Activated CD8-positive, alpha-beta memory T cell treated with anti-CD3 and anti-CD28 coated beads for 4 hours (primary cell): ENCODE data around the gene INPP5D.
"Not testable (repeated sequence)": the region's sequence is repeated elsewhere in the genome, so short reads cannot be mapped to it uniquely, and the experiment has no call there.

Experiments used
- DNase-seq, 2 donors: peaks; one replicate each; pipeline ENCODE4 v3.0.0-alpha.2; 2020; ENCODE audit warnings: low read depth in 2 of 2

The INPP5D gene

DNA sequence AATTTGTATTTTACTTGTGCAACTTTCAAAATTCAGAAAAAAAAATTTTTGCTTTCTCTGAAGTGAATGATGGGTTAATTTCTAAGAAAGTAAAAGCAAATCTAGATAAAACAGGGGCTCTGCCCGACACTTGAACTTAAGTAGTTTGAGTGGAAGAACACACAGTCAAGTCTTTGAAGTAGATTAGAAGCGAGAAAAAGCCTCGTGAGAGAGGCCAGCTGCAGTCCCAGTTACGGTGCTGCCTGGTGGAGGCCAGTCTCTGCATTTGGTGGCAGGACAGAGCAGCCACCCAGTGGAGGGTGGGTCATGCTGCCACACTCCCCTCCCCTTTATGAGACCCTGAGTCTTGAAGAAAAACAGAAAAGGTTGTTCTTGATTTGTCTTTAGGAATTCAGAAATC is 81.8 kb downstream of the INPP5D start:
- DNase-seq, result no peak

DNA sequence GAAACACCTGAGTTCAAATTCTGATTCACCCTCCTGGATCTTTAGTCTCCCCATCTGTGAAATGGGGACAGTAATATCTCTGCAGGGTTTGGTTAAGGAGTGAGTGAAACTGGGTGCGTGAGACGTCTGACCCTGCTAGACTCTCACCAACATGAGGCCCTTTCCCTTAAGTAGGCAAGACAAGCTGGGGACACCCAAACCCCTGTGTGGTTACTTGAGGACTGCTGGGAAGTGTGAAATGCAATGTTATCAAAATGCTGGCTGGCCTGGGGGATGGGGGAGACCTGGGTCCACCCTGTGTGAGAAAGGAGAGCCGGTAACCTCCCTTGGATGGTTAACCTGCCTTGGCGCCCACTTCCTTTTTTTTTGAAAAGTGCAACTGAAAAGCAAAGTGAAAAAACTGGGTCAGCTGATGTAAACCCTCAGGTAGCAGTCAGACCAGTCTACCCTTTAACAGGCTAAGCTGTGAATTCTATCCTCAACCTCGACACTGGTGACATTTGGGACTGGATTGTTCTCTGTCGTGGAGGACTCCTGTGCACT is 82.3 kb downstream of the INPP5D start:
- no peak for DNase-seq

DNA sequence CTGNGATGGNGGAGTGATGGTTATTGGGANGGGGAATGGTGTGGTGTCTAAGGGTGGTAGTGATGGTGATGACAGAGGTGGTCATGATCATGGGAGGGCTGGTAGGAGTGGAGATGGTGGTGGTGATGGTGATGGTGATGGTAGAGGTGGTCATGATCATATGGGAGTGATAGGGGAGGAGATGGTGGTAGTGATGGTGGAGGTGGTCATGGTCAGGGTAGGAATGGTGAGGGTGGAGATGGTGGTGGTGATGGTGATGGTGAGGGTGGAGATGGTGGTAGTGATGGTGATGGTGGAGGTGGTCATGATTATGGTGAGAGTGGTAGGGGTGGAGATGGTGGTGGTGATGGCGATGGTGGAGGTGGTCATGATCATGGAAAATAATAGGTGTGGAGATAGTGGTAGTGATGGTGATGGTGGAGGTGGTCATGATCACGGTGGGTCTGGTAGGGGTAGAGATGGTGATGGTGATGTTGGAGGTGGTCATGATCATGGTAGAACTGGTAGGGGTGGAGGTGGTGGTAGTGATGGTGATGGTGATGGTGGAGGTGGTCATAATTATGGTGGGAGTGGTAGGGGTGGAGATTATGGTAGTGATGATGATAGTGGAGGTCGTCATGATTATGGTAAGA is 83.7 kb downstream of the INPP5D start:
- DNase-seq, result no peak

DNA sequence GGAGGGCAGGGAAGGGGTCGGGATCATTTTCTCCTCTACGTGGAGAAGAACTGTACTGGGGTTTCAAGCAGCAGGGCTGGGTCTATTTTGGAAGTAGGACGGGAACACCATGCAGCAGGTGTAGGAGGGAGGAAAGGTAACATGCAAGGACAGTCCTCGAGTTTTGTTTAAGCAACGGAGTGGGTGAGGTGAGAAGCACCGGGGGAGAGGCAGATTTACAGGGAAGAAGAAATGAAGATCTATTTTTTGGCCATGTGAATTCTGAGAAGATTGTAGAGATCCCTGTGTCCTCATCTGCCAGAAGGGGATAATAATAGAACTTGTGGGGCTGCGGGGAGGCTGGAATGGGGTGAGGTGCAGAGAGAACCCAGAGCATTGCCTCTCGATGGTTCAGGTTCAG is 85.6 kb downstream of the INPP5D start:
- no peak for DNase-seq

DNA sequence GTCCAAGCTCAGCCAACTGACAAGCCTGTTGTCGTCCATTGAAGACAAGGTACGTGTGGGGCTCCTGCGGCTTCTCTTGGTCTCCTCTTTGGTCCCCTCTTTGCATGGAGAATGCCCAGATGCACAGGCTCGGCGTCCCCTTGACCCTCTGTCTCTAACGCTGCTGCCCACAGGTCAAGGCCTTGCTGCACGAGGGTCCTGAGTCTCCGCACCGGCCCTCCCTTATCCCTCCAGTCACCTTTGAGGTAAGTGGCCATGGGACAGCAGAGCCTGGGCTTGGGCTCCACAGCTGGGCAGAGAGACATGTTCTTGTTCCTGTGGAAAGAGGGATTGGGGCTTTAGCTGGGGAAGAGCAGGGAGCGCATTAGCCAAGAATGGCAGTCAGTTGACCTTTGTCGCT is 86.1 kb downstream of the INPP5D start:
- no peak for DNase-seq

DNA sequence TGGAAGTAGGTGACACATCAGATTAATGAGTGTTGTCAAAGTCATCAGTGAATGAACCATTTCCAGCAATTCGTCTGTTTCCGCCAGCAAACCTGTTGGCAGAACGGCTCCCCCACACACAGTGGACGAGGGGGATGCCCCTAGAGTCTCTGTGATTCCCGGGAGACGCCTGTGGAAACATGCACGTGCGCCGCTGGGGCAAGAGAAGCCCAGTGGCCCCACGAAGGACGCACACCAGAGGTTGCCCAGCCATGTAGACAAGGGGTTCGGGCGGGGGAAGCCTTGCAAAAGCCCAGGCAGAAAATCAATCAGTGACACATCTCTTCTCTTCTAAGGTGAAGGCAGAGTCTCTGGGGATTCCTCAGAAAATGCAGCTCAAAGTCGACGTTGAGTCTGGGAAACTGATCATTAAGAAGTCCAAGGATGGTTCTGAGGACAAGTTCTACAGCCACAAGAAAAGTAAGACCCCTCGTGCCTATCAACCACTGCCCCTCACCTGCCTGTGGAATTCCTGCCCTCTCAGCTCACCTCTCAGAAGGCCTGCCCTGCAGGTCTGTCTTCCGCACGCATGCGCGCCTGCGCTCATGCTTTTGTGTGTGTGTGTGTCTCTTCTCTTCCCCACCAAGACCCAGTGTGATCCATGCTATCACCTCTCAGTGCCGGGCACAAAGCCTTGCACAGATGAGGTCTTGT is 87.1 kb downstream of the INPP5D start:
- DNase-seq, result no peak

DNA sequence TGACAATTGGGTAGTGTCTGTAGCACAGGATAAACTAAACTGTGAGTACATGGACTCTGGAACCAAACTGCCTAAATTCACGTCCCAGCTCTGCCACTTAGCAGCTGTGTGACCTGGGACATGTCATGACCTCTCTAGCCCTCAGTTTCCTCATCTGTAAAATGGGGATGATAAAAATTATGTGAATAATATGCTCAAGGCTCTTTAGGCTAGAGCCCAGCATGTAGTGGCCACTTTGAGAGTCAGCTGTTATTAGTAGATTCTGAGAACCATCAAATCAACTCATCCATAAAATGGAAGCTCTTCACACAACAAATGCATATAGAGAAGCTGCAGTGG is 87.7 kb downstream of the INPP5D start:
- no peak for DNase-seq

DNA sequence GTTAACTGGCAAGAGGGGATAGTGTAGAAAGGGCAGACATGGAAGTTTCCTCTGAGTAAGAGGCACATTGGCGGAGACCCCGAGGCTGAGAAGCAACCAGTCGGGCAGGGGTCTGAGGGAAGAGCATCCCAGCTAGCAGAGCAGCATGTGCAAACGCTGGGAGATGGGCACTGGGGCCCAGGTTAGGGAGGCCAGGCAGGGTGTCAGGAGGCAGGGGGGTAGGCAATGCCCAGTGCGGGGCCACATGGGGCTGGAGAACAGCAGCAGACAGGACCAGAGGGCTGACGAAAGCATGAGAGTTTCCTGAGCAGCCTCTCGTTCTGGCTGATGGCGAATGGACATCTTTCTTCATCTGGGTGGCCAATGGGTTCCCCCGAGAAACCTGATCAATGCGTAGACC is 88.2 kb downstream of the INPP5D start:
- no peak for DNase-seq

DNA sequence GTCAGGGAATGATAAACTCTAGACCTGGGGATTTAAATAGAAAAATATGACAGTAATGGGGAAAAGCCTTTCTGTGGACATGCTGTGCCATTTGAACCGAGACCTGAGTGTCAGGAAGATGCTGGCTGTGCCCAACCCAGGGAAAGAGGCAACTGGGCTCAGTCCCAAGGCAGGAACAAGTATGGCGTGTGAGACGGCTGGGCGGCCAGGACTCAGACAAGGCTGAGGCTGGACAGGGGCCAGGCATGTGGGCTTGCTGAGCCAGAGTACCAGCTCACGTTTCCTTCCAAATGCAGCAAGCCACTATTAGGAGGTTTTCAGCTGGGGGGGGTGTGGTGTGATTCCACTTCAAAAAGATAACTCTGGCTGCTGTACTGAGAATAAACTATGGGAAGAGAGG is 92.4 kb downstream of the INPP5D start:
- DNase-seq, result no peak

DNA sequence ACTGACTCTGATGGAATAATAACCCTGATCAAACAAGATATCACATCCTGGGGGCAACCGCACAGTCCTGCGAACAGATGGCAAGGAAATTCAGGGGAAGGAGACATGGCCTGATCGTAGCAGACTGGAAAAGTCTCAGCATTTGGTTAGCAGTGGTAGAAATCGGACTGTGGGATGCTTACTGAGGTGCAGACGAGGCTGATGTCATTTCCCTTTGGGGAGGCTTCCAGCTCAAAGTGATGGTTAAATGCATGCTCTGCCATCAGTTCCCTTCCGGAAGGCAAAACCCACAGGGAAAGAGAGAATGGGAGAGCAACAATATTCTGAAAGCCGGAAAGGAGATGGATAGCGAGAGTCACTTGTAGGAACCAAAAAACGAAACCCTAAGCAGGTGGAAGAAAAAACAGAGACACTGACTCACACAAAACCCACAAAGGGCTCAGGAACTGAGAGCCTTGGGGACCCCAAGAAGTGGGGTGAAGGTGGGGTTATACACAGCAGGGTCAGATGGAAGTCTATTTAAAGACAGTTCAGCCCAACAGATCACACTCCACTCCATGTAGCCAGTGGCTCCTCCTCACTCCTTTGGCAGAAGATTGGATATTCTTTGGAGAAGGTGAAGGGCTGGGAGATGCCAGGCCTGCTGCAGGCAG is 93.1 kb downstream of the INPP5D start:
- no peak for DNase-seq

DNA sequence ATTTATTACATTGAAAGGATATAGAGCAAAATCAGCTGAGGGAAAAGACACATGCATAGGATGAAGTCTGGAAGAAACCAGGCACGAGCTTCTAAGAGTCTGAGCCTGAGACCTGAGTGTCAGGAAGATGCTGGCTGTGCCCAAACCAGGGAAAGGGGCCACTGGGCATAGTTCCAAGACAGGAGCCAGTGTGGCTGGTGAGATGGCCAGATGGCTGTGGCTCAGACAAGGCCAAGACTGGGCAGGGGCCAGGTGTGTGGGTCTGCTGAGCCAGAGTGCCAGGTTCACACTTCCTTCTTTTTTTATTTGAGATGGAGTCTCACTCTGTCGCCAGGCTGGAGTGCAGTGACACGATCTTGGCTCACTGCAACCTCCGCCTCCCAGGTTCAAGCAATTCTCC is 95.9 kb downstream of the INPP5D start:
- no peak for DNase-seq

DNA sequence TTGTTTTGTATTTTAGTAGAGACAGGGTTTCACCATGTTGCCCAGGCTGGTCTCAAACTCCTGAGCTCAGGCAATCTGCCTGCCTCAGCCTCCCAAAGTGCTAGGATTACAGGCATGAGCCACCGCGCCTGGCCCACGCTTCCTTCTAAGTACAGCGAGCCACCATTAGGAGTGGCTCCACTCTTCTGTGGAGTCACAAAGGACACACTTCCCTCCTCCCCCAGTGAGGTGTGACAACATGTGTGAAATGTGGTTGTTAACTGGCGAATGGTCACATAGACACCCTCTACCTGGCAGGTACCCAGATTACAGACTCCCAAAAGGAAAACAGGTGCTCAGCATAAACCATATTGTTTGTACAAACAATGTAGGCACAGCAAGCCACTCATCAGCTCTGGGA is 96.3 kb downstream of the INPP5D start:
- not testable (repeated sequence) for DNase-seq

DNA sequence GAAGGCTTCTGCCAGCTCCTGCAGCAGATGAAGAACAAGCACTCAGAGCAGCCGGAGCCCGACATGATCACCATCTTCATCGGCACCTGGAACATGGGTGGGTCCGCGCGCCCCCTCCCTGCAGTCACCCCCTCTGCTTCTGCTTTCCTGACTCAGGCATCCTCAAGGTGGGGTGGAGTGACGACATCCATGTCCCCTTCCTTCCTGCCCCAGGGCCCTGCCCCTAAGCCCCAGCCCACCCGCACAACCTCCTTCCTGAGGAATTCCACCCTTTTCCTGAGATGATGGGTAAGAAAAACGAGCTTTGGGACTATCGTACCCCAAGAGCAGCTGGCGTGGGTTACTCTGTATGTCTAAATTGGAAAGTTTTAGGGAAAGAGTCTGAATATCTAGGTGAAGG is 101.6 kb downstream of the INPP5D start:
- no peak for DNase-seq

DNA sequence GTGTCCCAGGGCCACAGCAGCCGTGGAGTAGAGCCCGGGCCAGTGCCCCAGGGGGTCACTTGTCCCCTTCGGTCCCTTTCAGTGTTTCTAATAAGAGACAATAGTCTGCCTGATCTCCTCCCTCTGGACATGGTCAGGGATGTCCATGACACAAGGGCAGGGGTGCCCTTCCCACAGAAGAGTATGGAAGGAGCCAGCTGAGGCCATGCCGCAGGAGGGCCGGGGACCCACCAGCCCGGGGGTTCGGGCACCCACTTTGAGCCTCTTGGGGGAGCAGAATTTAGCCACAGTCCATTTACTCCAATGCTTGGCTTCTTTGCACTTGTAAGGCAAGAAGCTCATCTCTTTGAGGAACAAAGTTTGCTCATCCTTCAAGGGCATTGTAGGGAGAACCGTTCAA is 102.6 kb downstream of the INPP5D start:
- DNase-seq, result no peak

DNA sequence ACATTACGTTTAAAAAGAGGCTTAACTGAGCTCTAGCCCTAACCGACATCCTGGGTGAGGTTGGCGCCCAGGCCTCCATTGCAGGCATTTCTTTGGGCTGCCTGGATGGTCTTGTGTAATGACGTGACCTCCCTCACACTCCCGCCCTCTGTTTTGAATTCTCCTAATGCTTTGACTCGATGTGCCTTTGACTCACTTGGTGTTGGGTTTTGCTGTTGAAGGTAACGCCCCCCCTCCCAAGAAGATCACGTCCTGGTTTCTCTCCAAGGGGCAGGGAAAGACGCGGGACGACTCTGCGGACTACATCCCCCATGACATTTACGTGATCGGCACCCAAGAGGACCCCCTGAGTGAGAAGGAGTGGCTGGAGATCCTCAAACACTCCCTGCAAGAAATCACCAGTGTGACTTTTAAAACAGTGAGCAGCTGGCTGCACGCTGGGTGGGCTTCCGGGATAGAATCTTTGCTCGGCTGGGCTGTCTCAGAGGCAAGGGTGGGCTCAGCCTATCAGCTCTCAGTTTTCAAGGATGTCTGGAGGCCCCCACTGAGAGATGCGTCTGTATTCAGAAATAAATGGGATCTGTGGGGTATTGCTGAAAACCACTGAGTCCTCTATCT is 103.5 kb downstream of the INPP5D start:
- DNase-seq, result no peak

DNA sequence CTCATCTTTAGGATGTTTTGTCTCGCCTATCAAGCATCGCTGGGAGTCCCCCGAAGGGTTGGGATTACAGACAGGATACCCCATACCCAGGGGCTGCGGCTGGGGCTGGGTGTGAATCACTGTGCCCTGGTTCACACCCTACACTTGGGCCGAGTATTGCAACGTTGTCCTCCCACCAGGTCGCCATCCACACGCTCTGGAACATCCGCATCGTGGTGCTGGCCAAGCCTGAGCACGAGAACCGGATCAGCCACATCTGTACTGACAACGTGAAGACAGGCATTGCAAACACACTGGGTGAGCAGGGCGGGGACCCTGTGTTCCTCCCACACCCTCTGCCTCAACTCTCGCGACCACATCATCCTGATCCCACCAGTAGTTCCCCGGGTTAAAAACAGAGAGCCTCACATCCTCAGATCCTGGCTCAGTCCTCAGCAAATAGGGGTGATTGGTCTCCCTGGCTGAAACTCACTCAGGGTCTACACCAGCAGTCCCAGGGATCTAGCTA is 104.0 kb downstream of the INPP5D start:
- no peak for DNase-seq

DNA sequence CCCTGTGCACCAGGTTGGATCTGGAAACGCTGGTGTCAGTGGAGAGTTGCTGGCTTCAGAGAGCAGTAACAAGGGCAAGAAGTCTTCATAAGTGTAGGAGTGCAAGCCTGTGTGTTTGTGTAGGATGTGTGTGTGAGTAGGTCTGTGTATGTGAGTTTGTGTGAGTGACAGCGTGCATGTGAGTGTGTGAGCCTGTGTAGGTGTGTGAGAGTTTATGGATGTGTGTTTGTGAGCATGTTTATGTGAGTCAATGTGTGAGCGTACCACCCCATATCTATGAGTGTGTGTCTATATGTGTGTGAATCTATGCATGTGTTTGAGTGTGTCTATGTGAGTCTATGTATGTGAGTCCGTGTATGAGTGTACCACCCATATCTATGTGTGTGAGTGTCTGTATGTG is 104.8 kb downstream of the INPP5D start:
- DNase-seq, result no peak

DNA sequence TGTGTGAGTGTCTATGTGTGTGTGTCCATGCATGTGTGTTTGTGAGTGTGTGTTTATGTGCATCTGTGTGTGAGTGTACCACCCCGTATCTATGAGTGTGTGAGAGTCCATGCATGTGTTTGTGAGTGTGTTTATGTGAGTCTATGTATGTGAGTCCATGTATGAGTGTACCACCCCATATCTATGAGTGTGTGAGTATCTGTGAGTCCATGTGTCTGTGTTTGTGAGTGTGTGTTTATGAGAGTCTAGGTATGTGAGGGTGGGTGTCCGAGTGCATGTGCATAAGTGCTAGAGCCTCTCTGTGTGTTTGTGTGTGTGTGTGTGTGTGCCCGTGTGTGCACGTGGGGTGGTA is 105.4 kb downstream of the INPP5D start:
- DNase-seq, result no peak

DNA sequence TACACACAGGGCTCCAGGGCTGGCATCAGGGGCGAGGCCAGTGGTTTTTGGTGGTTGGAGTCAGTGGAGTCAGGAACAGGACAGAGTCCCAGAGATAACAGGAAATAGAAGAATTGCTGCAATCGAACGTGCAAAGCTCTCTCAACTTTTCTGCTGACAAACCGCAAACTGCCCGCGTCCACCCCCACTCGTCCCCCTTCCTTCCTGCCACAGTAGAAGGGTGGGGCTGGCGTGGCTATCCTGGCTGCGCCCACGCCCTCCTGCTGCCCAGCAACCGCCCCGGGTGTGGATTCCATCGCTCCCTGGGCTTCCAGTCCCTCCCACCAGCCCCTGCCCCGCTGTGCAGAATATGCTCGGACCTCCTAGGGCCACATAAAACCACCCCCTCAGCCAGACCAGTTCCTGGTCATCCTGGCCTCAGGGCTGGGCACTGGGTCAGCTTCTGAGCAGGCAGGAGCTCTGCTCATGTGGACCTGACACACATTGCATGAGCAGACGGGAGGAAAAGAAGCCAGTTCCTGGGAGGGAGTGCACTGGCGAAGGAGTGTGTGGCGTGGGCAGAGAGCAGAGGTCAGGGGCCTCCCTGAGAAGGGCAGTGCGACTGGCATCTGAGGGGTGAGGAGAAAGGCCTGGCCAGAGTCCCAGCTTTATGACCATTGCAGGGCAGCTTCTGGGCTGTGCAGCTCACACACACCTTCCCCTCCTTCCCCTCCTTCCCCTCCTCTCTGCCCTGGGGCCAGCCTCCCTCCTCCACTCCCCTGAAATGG is 105.9 kb downstream of the INPP5D start:
- no peak for DNase-seq

DNA sequence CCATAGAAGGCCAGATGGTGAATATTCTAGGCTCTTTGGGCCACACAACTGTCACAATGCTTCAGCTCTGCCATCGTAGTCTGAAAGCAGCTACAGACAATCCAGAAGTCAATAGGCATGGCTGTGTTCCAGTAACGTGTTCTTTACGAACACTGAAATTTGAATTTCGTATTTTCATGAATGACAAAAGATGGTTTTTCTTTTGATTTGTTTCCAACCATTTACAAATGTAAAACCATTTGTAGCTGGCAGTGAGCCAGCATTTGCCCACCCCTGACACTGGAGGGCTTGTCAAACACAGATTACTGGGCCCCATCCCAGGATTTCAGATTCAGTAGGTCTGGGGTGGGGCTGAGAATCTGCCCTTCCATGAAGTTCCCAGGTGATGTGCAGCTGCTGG is 108.3 kb downstream of the INPP5D start:
- no peak for DNase-seq

DNA sequence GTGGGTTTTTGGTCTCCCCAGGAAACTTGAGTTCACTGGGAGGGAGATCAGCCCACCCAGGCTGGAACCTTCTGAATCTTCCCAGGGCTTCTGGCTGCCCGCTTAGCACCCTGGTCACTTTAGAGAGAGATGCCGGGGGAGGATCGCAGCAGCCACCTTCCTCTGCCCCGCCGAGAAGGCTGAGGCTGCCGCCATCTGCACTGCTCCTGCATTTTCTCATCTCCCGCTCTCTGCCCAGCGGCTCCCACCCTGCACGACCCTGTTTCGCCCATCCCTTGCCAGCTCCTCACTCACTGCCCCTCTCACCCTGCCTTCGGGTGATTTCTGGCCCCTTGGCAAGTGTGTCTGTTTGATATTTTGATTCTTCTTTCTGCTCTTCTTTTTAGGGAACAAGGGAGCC is 108.8 kb downstream of the INPP5D start:
- no peak for DNase-seq

DNA sequence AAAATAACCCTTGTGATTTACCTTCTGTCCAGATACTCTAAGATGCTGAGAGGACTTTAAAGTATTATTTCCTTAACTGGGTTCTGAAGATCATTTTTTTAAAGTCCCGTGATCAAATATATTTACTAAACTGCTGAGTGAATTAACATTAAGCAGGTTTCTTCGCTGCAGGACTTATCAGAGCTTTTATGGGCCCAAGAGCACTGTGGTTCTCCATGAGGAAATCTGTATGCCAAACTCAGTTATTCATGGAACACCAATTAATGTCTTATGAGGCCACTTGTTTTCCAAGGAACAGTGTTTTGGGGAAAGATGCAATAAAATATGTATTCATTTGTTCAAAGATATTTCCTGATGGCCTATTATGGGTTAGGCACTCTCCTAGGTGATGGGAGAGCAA is 111.2 kb downstream of the INPP5D start:
- no peak for DNase-seq
